GM12864 (cell line): ENCODE measurements around the gene PRG2.

Source experiments
- DNase-seq: peaks from one replicate; pipeline ENCODE4 v3.0.0-alpha.2; 2011; ENCODE audit warnings: low read depth
- H3K4me3 ChIP-seq: 2 replicates; pipeline ENCODE4 v1.5.1; 2011; ENCODE audit warnings: mild to moderate bottlenecking, low read depth, low read length, control low read depth
- TF ChIP-seq, protein P1 (sequence below): IDR thresholded peaks from 2 replicates; pipeline ENCODE4 v1.5.1; 2011; ENCODE audit warnings: low read depth, mild to moderate bottlenecking, moderate library complexity, low read length, control low read depth, inconsistent platforms; ENCODE audit errors: missing control alignments

Gene PRG2

GRCh38 chr11:57396744-57397143, 6.3 kb upstream of the PRG2 start:
- TF ChIP-seq, protein P1, sequence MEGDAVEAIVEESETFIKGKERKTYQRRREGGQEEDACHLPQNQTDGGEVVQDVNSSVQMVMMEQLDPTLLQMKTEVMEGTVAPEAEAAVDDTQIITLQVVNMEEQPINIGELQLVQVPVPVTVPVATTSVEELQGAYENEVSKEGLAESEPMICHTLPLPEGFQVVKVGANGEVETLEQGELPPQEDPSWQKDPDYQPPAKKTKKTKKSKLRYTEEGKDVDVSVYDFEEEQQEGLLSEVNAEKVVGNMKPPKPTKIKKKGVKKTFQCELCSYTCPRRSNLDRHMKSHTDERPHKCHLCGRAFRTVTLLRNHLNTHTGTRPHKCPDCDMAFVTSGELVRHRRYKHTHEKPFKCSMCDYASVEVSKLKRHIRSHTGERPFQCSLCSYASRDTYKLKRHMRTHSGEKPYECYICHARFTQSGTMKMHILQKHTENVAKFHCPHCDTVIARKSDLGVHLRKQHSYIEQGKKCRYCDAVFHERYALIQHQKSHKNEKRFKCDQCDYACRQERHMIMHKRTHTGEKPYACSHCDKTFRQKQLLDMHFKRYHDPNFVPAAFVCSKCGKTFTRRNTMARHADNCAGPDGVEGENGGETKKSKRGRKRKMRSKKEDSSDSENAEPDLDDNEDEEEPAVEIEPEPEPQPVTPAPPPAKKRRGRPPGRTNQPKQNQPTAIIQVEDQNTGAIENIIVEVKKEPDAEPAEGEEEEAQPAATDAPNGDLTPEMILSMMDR, result no peak
- H3K4me3 ChIP-seq, result no peak overlapping the region
- no peak for DNase-seq

- no peak for DNase-seq
Measured at GRCh38 chr11:57395905-57396623, 5.6 kb upstream of the PRG2 start.

DNA sequence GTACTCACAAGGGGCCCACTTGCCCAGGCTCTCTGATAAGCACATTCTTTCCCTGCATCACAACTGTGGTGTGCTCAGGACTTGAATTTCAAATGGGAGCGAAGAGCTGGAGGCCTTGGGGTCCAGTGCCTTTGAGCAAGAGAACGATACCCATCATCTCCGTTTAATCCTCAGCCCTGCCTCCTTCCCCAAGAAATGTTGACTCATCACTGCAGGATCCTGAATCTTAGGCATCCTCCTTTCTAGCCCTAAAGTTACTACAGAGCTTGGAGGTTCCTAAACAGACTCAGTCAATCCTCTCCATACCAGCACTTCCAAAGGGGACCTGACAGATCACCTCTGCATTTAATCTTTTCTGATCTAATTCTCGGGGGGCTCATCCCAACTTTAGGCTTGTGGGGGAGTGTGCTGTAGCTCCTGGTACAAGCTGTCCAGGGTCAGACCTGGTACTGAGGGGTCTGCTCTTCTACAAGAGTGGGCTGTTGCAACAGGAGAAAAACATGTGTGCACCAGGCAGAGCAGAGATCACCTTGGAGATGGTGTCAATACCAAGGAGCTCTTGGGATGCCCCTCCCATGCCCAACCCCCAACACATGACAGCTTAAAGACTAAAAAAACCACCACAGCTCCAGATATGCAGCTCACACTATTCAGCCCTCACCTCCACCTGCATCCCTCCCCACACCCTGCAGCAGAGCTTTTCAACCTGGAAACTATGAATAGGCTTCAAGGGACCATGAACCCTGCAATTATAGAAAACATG, 3.9 kb upstream of the PRG2 start:
- DNase-seq, result no peak
- TF ChIP-seq, protein P1, result no peak
- H3K4me3 ChIP-seq, result no peak overlapping the region

More at GRCh38 chr11:57395905-57396623, 5.6 kb upstream of the PRG2 start:
- TF ChIP-seq, protein P1, result no peak
- no peak overlapping the region for H3K4me3 ChIP-seq

DNA sequence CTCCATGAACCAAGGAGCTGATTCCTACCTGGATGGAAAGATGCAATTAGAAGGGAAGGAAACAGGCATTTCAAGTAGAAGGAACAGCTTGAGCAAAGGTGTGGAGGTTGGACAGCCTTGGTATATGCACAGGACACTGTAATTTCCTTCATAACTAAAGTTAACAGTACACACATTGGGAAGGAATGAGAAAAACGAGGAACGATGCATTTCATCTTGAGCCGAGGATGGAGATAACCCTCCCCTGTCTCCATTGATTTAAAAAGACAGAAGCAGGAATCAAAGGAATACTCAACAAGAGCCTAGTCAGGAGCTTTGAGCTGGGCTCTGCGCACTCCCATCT, 2.3 kb upstream of the PRG2 start:
- TF ChIP-seq, protein P1, result no peak
- DNase-seq, result no peak
- no peak overlapping the region for H3K4me3 ChIP-seq

DNA sequence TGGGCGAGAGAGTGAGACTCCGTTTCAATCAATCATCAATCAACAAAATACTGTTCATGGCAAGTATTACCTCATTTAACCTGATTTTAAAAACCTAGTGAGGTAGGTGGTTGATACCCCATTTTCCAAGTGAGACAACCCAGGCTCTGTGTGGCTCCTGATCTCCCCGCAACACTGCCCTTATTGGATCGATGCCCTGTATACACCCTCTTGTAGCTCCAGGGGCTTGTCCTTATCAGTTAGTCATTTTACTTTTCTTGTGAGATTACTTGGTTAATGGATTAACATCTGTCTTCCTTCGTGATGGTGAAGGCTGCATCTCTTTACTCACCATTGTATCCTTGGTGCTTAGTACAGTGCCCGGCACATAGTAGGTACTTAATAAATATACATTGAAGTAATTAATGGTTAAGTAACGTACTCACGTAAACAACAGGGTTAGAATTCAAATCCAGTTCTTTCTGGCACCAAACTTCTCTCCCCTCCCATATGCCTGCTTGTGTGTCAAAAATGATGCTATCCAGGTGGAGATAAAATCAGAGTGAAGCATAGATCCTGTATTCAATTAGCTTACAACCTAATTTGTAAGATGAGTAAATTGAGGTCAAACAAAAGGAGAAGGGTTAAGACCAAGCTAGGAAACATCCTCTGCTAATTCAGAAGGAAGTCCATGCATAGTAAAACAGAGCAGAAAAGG, 1.8 kb upstream of the PRG2 start:
- no peak for DNase-seq
- TF ChIP-seq, protein P1, result no peak

DNA sequence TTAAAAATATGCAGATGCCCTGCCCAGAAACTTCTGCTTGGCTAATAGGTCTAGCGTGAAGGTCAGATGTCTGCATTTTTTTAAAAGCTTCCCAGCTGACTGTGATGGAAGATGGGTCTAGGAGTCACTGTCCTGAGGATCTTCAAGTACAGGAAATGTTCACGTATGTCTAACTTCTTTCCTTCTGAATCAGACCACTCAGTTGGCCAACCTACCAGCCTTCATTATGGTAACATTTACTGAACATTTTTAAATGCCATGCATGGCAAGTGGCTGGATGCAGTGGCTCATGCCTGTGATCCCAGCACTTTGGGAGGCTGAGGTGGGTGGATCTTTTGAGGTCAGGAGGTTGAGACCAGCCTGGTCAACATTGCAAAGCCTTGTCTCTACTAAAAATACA, 1.1 kb upstream of the PRG2 start:
- TF ChIP-seq, protein P1, result no peak
- no peak overlapping the region for H3K4me3 ChIP-seq
- DNase-seq, result no peak

More for the DNA sequence above, 1.8 kb upstream of the PRG2 start:
- H3K4me3 ChIP-seq, result no peak overlapping the region
